ENCODE measurements around the gene FRMD1.

FRMD1 gene

DNA sequence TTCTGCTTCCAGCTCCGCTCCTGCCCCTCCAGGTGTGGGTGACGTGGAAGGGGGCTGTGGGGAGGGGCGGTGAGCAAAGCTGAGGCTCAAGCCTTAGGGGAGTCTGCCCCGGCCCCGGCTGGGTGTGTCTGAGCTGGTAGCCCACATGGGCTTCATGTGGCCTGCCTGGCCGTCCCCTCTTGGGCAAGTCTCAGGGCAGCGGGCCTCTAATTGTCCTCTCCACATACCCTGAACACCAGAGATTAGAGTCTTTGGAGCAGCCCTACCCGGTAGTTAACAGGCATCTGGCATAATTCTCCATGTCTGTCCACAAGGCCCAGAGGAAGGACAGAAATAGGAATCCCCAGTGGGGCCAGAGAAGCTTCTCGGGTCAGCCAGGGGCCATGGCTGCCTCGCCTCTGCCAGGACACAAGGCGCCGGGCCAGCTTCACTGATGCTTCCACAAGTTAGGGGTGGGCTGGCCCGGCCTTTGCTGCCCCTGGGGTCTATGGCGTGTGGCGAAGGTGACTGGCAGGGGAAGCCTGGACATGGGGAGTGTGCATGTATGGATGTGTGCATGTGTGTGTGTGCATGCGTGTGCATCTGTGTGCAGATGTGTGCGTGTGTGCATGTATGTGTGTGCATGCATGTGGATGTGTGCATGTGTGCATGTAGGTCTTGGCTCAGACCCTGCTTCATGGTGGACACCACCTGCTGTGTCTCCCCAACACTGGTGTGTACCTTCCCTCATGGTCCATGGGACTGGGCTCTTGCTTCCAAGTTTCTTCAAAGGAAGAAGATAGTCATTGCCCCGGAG lies 24.0 kb downstream of the FRMD1 start:
- no peak for TF ChIP-seq REST (IDR thresholded peaks at IDR 0.05; ENCODE audit: insufficient replicate concordance, low read depth)
- TF ChIP-seq POLR2AphosphoS5 (IDR thresholded peaks at IDR 0.05; ENCODE audit: low read depth) = no peak
- TF ChIP-seq, protein P1, sequence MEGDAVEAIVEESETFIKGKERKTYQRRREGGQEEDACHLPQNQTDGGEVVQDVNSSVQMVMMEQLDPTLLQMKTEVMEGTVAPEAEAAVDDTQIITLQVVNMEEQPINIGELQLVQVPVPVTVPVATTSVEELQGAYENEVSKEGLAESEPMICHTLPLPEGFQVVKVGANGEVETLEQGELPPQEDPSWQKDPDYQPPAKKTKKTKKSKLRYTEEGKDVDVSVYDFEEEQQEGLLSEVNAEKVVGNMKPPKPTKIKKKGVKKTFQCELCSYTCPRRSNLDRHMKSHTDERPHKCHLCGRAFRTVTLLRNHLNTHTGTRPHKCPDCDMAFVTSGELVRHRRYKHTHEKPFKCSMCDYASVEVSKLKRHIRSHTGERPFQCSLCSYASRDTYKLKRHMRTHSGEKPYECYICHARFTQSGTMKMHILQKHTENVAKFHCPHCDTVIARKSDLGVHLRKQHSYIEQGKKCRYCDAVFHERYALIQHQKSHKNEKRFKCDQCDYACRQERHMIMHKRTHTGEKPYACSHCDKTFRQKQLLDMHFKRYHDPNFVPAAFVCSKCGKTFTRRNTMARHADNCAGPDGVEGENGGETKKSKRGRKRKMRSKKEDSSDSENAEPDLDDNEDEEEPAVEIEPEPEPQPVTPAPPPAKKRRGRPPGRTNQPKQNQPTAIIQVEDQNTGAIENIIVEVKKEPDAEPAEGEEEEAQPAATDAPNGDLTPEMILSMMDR (IDR thresholded peaks at IDR 0.05; ENCODE audit: insufficient read depth, low read length) = no peak
- no peak for TF ChIP-seq SPI1 (IDR thresholded peaks at IDR 0.05; ENCODE audit: borderline replicate concordance, low read depth)
- Histone ChIP-seq H3K27ac (replicated peaks) (no peak overlapping the region), H3K27me3 (ENCODE audit: insufficient read depth, poor library complexity, severe bottlenecking) (no peaks in the 10 kb centered on the region), H3K4me3 (replicated peaks; ENCODE audit: insufficient read depth, low read length) (no peak overlapping the region)
- DNase-seq (ENCODE audit: low read depth in 1 of 2, low spot score in 1 of 2) = no peak

GRCh38 chr6:168053957-168054471 lies 25.0 kb downstream of the FRMD1 start:
- H3K4me3 ChIP-seq (replicated peaks; ENCODE audit: insufficient read depth, low read length) = no peak overlapping the region
- no peak for DNase-seq (ENCODE audit: low read depth in 1 of 2, low spot score in 1 of 2)
- H3K27ac ChIP-seq (replicated peaks) = no peak overlapping the region
- TF ChIP-seq REST (IDR thresholded peaks at IDR 0.05; ENCODE audit: insufficient replicate concordance, low read depth) (no peak), GABPA (IDR thresholded peaks at IDR 0.05; ENCODE audit: low read depth) (no peak), POLR2AphosphoS5 (IDR thresholded peaks at IDR 0.05; ENCODE audit: low read depth) (no peak), SPI1 (IDR thresholded peaks at IDR 0.05; ENCODE audit: borderline replicate concordance, low read depth) (no peak)
- TF ChIP-seq, protein P1 (IDR thresholded peaks at IDR 0.05; ENCODE audit: insufficient read depth, low read length) = no peak
- no peaks in the 10 kb centered on the region for H3K27me3 ChIP-seq (ENCODE audit: insufficient read depth, poor library complexity, severe bottlenecking)

DNA sequence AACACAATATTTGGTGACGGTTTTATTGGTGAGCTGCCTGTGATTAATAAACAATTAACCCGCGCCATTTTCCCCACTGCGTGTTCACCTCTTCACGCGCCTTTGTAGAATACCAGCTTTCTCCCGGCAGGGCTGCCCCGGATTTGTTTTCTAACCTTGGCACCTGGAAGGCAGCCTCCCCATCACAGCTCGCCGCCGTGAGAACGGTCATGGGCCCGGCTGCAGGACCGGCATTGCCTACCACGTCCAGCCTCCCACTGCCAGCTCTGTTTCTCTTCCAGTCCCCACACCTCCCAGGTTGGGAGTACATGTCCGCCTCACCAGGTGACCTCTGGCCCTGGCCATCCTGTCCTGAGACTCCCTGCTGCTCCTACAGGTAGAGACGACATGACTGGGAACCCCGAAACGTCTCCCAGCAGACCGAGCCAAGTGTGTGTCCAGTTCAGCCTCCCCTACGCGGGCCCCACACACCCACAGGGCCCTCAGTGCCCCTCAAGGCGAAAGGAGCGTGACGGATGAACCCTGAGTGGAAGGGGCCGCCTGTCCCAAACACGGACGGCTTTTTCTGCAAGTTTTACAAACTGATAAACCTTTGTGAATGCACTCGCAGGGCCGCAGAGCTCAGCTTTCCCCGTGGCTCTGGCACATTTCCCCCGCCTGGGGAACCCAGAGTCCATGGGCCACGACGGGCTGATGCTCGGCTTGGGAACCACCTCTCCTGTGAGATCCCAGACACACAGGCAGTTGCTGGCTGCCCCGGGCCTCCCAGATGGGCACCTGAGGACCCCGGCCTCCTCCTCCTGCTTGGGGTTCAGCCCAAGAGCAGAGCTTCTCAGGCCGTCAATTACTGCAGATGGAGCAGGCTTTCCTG lies 25.7 kb downstream of the FRMD1 start:
- no peak for TF ChIP-seq REST (IDR thresholded peaks at IDR 0.05; ENCODE audit: insufficient replicate concordance, low read depth)
- TF ChIP-seq SPI1 (IDR thresholded peaks at IDR 0.05; ENCODE audit: borderline replicate concordance, low read depth) = no peak
- TF ChIP-seq POLR2AphosphoS5 (IDR thresholded peaks at IDR 0.05; ENCODE audit: low read depth) = no peak
- TF ChIP-seq, protein P1 (IDR thresholded peaks at IDR 0.05; ENCODE audit: insufficient read depth, low read length) = no peak
- no peak for TF ChIP-seq GABPA (IDR thresholded peaks at IDR 0.05; ENCODE audit: low read depth)
- Histone ChIP-seq H3K27me3 (ENCODE audit: insufficient read depth, poor library complexity, severe bottlenecking) (no peaks in the 10 kb centered on the region), H3K27ac (replicated peaks) (no peak overlapping the region), H3K4me3 (replicated peaks; ENCODE audit: insufficient read depth, low read length) (no peak overlapping the region)
- no peak for DNase-seq (ENCODE audit: low read depth in 1 of 2, low spot score in 1 of 2)
